Measurements from ENCODE around the gene LCE1E.

The LCE1E gene

DNA sequence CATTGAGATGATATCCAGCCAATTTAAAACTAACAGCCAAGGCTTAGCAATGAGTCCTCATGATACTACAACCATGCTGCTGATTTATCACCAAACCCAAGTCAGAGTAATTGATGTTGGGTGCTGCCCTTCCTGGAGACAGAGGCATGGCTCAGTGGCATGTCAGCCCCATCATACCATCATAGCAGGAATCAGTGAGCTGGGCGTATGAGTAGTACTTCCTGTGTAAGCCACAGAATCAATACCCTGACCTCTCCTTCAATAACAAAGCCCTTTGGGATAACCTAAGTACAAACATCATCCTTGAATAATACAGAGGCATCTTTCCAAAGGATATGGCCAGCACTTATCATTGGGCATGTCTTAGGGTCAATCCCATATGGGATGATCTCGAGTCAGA, 3.0 kb upstream of the LCE1E start:
- Histone ChIP-seq H3K9me3 (ENCODE audit: control insufficient read depth, low read length) (no peaks in the 10 kb centered on the region), H3K27me3 (replicated peaks; ENCODE audit: control insufficient read depth, insufficient read depth, low read length) (no peaks in the 10 kb centered on the region), H3K4me1 (ENCODE audit: control insufficient read depth, insufficient read depth, low read length) (no peaks in the 10 kb centered on the region), H3K36me3 (ENCODE audit: control insufficient read depth, insufficient read depth, low read length, severe bottlenecking) (no peaks in the 10 kb centered on the region), H3K4me3 (ENCODE audit: low read length) (no peak overlapping the region), H3K9ac (ENCODE audit: low read length) (no peak overlapping the region)
- no peak for DNase-seq (ENCODE audit: low read depth)

DNA sequence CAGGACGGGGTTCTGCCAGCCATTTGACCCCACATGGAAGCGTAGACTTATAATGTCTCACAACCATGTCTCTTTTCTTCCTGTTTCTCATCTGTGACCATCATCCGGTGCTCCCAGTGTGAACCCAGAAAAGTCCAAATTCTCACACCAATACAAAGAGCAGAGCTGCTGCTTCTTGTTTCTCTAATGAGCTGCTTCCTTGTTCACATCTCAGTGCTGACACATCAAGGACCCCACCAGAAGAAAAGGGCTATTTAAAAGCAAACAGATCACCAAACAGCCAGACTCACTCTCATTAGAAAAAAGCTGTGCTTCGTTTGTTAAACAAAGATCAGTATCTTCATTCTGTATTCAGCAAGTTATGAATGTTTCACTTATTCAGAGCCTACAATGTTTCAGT, 9.6 kb downstream of the LCE1E start:
- H3K4me1 ChIP-seq (ENCODE audit: control insufficient read depth, insufficient read depth, low read length) = no peaks in the 10 kb centered on the region
- H3K9me3 ChIP-seq (ENCODE audit: control insufficient read depth, low read length) = no peaks in the 10 kb centered on the region
- no peak for DNase-seq (ENCODE audit: low read depth)
- H3K36me3 ChIP-seq (ENCODE audit: control insufficient read depth, insufficient read depth, low read length, severe bottlenecking) = no peaks in the 10 kb centered on the region
- H3K4me3 ChIP-seq (ENCODE audit: low read length) = no peak overlapping the region
- H3K9ac ChIP-seq (ENCODE audit: low read length) = no peak overlapping the region
- no peaks in the 10 kb centered on the region for H3K27me3 ChIP-seq (replicated peaks; ENCODE audit: control insufficient read depth, insufficient read depth, low read length)

DNA sequence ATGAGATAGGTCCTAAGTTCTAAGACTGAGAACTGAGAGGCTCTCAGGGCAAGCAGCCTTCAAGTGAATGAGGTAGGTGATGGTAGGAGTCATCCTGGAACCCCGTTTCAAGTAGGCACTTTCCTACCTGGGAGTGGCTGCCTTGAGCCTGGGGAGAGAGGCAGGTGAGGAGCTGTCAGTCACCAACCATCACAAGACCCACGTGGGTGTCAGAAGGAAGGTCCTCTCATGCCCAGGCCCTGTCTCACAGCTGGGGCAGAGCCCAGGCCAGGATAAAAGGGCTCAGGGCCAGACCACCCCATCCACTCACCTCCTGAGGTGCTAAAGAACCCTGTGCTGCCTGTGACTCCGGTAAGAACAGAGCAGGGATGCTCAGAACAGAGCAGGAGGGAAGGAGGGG, 10.4 kb downstream of the LCE1E start, which contains the start of gene LCE1D:
Gene LCE1D, plus strand, starts transcription at position 301 of the 400 bp plus-strand sequence. CDS start 1,074 bp downstream, outside the sequence.
- H3K4me1 ChIP-seq (ENCODE audit: control insufficient read depth, insufficient read depth, low read length) = no peaks in the 10 kb centered on the region
- H3K27me3 ChIP-seq (replicated peaks; ENCODE audit: control insufficient read depth, insufficient read depth, low read length) = no peaks in the 10 kb centered on the region
- no peak within 1 kb of the TSS for H3K9ac ChIP-seq (ENCODE audit: low read length)
- no peak for DNase-seq (ENCODE audit: low read depth)
- no peak within 1 kb of the TSS for H3K4me3 ChIP-seq (ENCODE audit: low read length)
- H3K36me3 ChIP-seq (ENCODE audit: control insufficient read depth, insufficient read depth, low read length, severe bottlenecking) = no peaks in the 10 kb centered on the region
- H3K9me3 ChIP-seq (ENCODE audit: control insufficient read depth, low read length) = no peaks in the 10 kb centered on the region

DNA sequence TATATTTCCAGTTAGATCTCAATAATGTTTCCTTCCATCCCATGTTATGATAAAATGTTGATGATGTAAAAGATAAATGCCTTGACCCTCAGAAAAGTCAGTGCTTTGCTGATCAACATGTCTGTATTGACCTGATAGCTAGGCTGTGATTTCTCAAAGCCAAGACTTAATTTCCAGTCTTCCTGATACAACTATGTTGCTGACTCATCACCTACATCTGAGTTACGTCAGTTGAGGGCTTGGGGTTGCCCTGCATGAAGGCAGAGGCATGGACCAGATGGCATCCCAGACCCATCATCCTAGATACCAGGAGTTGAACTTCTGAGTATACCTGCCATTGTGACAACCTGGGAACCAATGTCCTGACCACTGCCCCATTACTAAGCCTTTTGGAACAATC, 15.3 kb downstream of the LCE1E start:
- no peak for DNase-seq (ENCODE audit: low read depth)
- H3K36me3 ChIP-seq (ENCODE audit: control insufficient read depth, insufficient read depth, low read length, severe bottlenecking) = no peaks in the 10 kb centered on the region
- no peak overlapping the region for H3K9ac ChIP-seq (ENCODE audit: low read length)
- no peaks in the 10 kb centered on the region for H3K27me3 ChIP-seq (replicated peaks; ENCODE audit: control insufficient read depth, insufficient read depth, low read length)
- no peaks in the 10 kb centered on the region for H3K4me1 ChIP-seq (ENCODE audit: control insufficient read depth, insufficient read depth, low read length)
- H3K9me3 ChIP-seq (ENCODE audit: control insufficient read depth, low read length) = no peaks in the 10 kb centered on the region
- H3K4me3 ChIP-seq (ENCODE audit: low read length) = no peak overlapping the region

DNA sequence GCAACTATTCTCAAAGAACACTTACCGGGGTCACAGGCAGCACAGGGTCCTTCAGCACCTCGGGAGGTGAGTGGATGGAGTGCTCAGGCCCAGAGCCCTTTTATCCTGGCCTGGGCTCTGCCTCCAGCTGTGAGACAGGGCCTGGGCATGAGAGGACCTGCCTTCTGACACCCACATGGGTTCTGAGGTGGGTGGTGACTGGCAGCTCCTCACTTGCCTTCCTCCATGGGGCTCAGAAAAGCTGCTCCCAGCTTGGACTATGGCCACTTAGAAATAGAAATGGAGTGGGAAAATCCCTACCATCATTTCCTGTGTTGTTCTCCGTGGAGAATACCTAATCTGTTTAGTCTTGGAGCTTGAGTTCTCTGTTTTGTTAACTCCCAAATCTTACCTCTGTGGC, 20.5 kb downstream of the LCE1E start, which contains the start of gene LCE1C:
Gene LCE1C, minus strand, starts transcription at position 76 of the 400 bp plus-strand sequence. CDS start 1,173 bp downstream, outside the sequence.
- H3K9me3 ChIP-seq (ENCODE audit: control insufficient read depth, low read length) = no peaks in the 10 kb centered on the region
- no peaks in the 10 kb centered on the region for H3K27me3 ChIP-seq (replicated peaks; ENCODE audit: control insufficient read depth, insufficient read depth, low read length)
- H3K4me3 ChIP-seq (ENCODE audit: low read length) = no peak within 1 kb of the TSS
- no peak within 1 kb of the TSS for H3K9ac ChIP-seq (ENCODE audit: low read length)
- no peaks in the 10 kb centered on the region for H3K36me3 ChIP-seq (ENCODE audit: control insufficient read depth, insufficient read depth, low read length, severe bottlenecking)
- H3K4me1 ChIP-seq (ENCODE audit: control insufficient read depth, insufficient read depth, low read length) = no peaks in the 10 kb centered on the region
- no peak for DNase-seq (ENCODE audit: low read depth)

DNA sequence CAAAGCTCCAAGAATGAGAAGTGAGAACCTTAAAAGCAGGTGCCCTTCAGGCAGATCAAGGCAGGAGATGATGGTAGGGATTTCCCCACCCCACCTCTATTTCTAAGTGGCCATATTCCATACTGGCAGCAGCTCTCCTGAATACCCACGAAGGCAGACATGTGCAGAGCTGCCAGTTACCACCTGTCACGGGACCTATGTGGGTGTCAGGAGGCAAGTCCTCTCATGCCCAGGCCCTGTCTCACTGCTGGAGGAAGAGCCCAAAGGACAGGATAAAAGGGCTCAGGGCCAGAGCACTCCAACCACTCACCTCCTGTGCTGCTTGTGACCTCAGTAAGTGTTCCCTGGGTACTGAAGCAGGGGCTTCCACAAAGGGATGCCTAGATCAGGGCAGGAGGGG, 25.0 kb downstream of the LCE1E start:
- H3K9me3 ChIP-seq (ENCODE audit: control insufficient read depth, low read length) = no peaks in the 10 kb centered on the region
- H3K36me3 ChIP-seq (ENCODE audit: control insufficient read depth, insufficient read depth, low read length, severe bottlenecking) = no peaks in the 10 kb centered on the region
- no peak overlapping the region for H3K4me3 ChIP-seq (ENCODE audit: low read length)
- H3K27me3 ChIP-seq (replicated peaks; ENCODE audit: control insufficient read depth, insufficient read depth, low read length) = no peaks in the 10 kb centered on the region
- no peak for DNase-seq (ENCODE audit: low read depth)
- no peak overlapping the region for H3K9ac ChIP-seq (ENCODE audit: low read length)
- H3K4me1 ChIP-seq (ENCODE audit: control insufficient read depth, insufficient read depth, low read length) = no peaks in the 10 kb centered on the region

DNA sequence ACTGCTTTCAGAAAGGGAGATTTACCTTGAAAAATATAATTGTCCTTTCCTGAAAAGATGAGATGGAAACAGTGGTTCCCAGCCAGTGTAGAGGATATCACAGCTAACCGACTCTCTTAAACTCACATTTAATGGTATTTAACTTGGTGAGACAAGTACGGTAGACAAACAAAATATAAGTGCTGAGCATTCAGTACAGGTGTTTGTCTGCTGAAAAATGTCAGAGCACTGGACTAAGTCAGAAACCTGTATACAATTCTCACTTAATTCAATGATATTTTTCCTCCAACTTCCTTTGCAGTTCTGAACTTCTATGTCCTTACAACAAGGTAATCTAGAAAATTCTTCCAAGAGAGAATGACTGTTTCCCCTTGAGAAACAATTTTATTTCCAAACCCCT, 25.6 kb downstream of the LCE1E start, which contains the start of gene LCE1B:
Gene LCE1B, plus strand, starts transcription at position 301 of the 400 bp plus-strand sequence. CDS start 476 bp downstream, outside the sequence.
- Histone ChIP-seq H3K27me3 (replicated peaks; ENCODE audit: control insufficient read depth, insufficient read depth, low read length) (no peaks in the 10 kb centered on the region), H3K36me3 (ENCODE audit: control insufficient read depth, insufficient read depth, low read length, severe bottlenecking) (no peaks in the 10 kb centered on the region), H3K9me3 (ENCODE audit: control insufficient read depth, low read length) (no peaks in the 10 kb centered on the region), H3K9ac (ENCODE audit: low read length) (no peak within 1 kb of the TSS), H3K4me3 (ENCODE audit: low read length) (no peak within 1 kb of the TSS), H3K4me1 (ENCODE audit: control insufficient read depth, insufficient read depth, low read length) (no peaks in the 10 kb centered on the region)
- DNase-seq (ENCODE audit: low read depth) = no peak

DNA sequence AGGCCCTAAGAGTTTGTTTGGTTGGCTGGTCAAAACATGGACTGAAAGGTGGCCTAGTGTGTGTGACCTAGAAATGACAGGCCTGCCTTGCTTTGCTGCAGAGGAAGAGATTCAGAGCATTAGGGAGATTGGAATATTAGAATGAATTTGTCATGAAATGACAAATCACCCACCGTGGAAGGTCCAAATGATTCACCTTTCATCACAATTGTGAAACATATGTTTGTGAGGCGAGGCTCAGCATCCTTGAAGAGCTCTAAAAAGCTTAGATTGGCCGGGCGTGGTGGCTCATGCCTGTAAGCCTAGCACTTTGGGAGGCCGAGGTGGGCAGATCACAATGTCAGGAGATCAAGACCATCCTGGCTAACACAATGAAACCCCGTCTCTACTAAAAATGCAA, 31.3 kb downstream of the LCE1E start:
- H3K9me3 ChIP-seq (ENCODE audit: control insufficient read depth, low read length) = no peaks in the 10 kb centered on the region
- H3K4me1 ChIP-seq (ENCODE audit: control insufficient read depth, insufficient read depth, low read length) = no peaks in the 10 kb centered on the region
- H3K4me3 ChIP-seq (ENCODE audit: low read length) = no peak overlapping the region
- no peak overlapping the region for H3K9ac ChIP-seq (ENCODE audit: low read length)
- H3K27me3 ChIP-seq (replicated peaks; ENCODE audit: control insufficient read depth, insufficient read depth, low read length) = no peaks in the 10 kb centered on the region
- H3K36me3 ChIP-seq (ENCODE audit: control insufficient read depth, insufficient read depth, low read length, severe bottlenecking) = no peaks in the 10 kb centered on the region
- no peak for DNase-seq (ENCODE audit: low read depth)

DNA sequence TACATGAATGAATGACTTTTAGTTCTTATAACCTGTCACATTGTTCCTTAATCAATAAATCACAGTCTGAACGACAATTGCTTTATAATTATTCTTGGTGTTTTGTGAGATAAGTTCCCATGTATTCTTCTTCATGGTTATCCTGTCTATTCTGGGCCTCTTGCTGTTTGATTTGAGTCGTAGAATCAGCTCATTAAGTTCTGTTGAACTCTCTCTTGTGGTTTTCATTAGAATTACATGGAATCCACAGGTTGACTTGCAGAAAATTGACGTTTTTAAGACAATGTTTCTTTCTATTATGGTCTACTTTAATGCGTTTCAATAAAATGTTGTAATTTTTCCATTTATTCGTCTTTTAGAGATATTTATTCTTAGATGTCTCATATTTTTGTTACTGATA, 37.2 kb downstream of the LCE1E start:
- no peak overlapping the region for H3K9ac ChIP-seq (ENCODE audit: low read length)
- no peak for DNase-seq (ENCODE audit: low read depth)

DNA sequence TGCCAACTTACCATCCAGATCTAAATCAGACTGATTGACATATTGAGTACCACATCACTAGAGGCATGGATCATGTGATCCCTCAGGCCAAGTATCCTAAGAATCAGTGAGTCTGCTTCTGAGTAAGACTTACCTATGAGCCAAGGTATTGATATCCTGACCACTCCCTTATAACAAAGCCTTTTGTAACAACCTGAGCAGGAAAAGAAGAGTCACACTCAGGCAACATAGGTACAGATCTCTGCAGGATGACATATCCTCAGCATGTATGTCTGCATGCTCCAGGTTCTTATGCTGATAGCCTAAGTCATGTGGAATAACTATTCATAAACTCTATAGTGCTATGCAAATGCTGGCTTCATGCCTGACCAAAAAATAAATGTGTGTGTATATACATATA, 38.9 kb downstream of the LCE1E start:
- no peak for DNase-seq (ENCODE audit: low read depth)
- H3K27me3 ChIP-seq (replicated peaks; ENCODE audit: control insufficient read depth, insufficient read depth, low read length) = peaks cover 10% of the 10 kb centered on the region
- H3K4me1 ChIP-seq (ENCODE audit: control insufficient read depth, insufficient read depth, low read length) = no peaks in the 10 kb centered on the region
- H3K4me3 ChIP-seq (ENCODE audit: low read length) = no peak overlapping the region
- H3K9ac ChIP-seq (ENCODE audit: low read length) = no peak overlapping the region
- no peaks in the 10 kb centered on the region for H3K36me3 ChIP-seq (ENCODE audit: control insufficient read depth, insufficient read depth, low read length, severe bottlenecking)
- peaks cover 10% of the 10 kb centered on the region for H3K9me3 ChIP-seq (ENCODE audit: control insufficient read depth, low read length)

More for the DNA sequence above, 37.2 kb downstream of the LCE1E start:
- no peaks in the 10 kb centered on the region for H3K9me3 ChIP-seq (ENCODE audit: control insufficient read depth, low read length)
- no peaks in the 10 kb centered on the region for H3K4me1 ChIP-seq (ENCODE audit: control insufficient read depth, insufficient read depth, low read length)
- peaks cover 5% of the 10 kb centered on the region for H3K27me3 ChIP-seq (replicated peaks; ENCODE audit: control insufficient read depth, insufficient read depth, low read length)
- no peaks in the 10 kb centered on the region for H3K36me3 ChIP-seq (ENCODE audit: control insufficient read depth, insufficient read depth, low read length, severe bottlenecking)
- no peak overlapping the region for H3K4me3 ChIP-seq (ENCODE audit: low read length)

DNA sequence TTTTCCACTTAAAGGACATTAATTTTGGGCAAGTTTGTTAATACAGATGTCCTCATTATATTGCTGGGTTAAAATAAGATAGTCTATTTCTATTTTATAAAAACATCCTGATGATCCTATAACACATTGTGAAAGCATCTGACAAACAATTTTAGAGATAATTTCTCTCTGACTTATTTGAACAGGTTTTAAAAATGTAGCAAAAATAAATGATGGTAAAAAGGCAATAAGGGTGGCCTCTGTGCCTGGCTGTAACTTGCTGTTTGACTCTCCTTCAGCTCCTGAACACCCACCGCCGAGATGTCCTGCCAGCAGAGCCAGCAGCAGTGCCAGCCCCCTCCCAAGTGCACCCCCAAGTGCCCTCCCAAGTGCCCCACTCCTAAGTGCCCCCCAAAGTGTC, 41.1 kb downstream of the LCE1E start, which contains the start of gene LCE1A:
Gene LCE1A, plus strand, starts transcription at position 301 of the 400 bp plus-strand sequence. Its CDS starts 0 bp downstream, at position 301.
- H3K4me3 ChIP-seq (ENCODE audit: low read length) = no peak within 1 kb of the TSS
- H3K9ac ChIP-seq (ENCODE audit: low read length) = no peak within 1 kb of the TSS
- peaks cover 11% of the 10 kb centered on the region for H3K9me3 ChIP-seq (ENCODE audit: control insufficient read depth, low read length)
- no peak for DNase-seq (ENCODE audit: low read depth)
- no peaks in the 10 kb centered on the region for H3K36me3 ChIP-seq (ENCODE audit: control insufficient read depth, insufficient read depth, low read length, severe bottlenecking)
- H3K27me3 ChIP-seq (replicated peaks; ENCODE audit: control insufficient read depth, insufficient read depth, low read length) = peaks cover 10% of the 10 kb centered on the region
- H3K4me1 ChIP-seq (ENCODE audit: control insufficient read depth, insufficient read depth, low read length) = no peaks in the 10 kb centered on the region

DNA sequence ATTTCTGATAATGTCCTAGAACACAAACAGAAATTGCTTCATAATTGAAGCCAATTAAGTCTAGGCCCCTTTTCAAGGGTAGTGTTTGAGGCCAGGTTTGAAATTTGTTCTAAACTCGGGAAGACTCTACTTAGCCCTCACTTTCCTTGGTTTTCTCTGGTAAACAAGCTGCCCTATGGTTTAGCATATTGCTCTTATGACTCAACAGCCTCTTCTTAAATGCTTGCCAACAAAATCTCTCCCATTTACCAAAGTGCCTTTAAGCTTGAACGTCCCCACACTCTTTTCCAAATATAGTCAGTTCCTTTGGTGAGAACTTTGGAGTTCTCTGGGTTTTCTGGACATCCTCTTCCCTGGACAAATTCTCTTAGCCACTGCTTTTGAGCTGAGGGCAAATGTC, 50.8 kb downstream of the LCE1E start:
- Histone ChIP-seq H3K9me3 (ENCODE audit: control insufficient read depth, low read length) (no peaks in the 10 kb centered on the region), H3K27me3 (replicated peaks; ENCODE audit: control insufficient read depth, insufficient read depth, low read length) (no peaks in the 10 kb centered on the region), H3K4me3 (ENCODE audit: low read length) (no peak overlapping the region), H3K36me3 (ENCODE audit: control insufficient read depth, insufficient read depth, low read length, severe bottlenecking) (no peaks in the 10 kb centered on the region), H3K4me1 (ENCODE audit: control insufficient read depth, insufficient read depth, low read length) (peaks cover 8% of the 10 kb centered on the region), H3K9ac (ENCODE audit: low read length) (no peak overlapping the region)
- DNase-seq (ENCODE audit: low read depth) = no peak
